K562 (cell line): ENCODE data around the gene FMN1. TPM values are rescaled to one million over a fixed set of nuclear protein-coding genes. Genes with fewer than 3 reads are reported as not detected.

Source experiments
- ATAC-seq: fragments of 200-7000 bp; cut with Tn5 transposase; 3 replicates; pipeline ENCODE4 v1.9.1; 2020; ENCODE audit warnings: moderate library complexity
- BruUV-seq: library from RNA; stranded (reverse); fragments of 400-500 nt; replicated peaks from 2 replicates; lab custom pipeline; 2021; lab: Mats Ljungman, UMichigan
- CTCF ChIA-PET: fragments of 300-600 bp; formaldehyde crosslinking; extraction: SDS; loops from one replicate; lab custom pipeline; 2021; ENCODE audit warnings: low intra/inter-chr PET ratio; lab: Yijun Ruan, JAX
- POLR2A ChIA-PET: fragments of 300-600, 350-650 bp; sonication (Branson Sonifier 250); formaldehyde crosslinking; extraction: SDS; loops from one replicate; lab custom pipeline; 2021; ENCODE audit warnings: antibody characterized with exemption, inconsistent platforms; lab: Yijun Ruan, JAX
- DNase-seq, 4 experiments: peaks; one replicate each; pipeline versions ENCODE4 v3.0.0 to v3.0.0-alpha.2; 2011 to 2018; ENCODE audit warnings: low spot score in 3 of 4, mixed read lengths in 3 of 4; ENCODE audit errors: extremely low read depth in 1 of 4
- FAIRE-seq: peaks from 2 replicates; lab custom pipeline; 2011; peaks lifted over from hg19 to GRCh38; lab: Jason Lieb, UNC
- H2AFZ ChIP-seq: 2 replicates; pipeline ENCODE4 v1.6.0; 2011; ENCODE audit warnings: low read depth, low read length, control low read depth, inconsistent platforms
- H3K27ac ChIP-seq: fragments of 200-600 bp; 3 replicates; pipeline ENCODE4 v1.8.0; 2011; ENCODE audit warnings: low read depth, mild to moderate bottlenecking, control low read depth, inconsistent platforms, low read length, moderate library complexity, mixed read lengths; ENCODE audit errors: extremely low read depth
- H3K27me3 ChIP-seq, 2 experiments: fragments of 300-600 bp in 1 of 2; 2 replicates in 1 of 2; 3 replicates in 1 of 2; pipeline versions ENCODE4 v1.6.0 to v1.8.0; 2011; ENCODE audit warnings: inconsistent platforms in 2 of 2, low read length in 2 of 2, mild to moderate bottlenecking in 1 of 2, mixed read lengths in 1 of 2, moderate library complexity in 1 of 2; ENCODE audit not compliant: control insufficient read depth in 2 of 2, insufficient read depth in 2 of 2
- H3K36me3 ChIP-seq: fragments of 300-600 bp; 3 replicates; pipeline ENCODE4 v1.8.0; 2011; ENCODE audit warnings: mild to moderate bottlenecking, low read length, inconsistent platforms; ENCODE audit not compliant: control insufficient read depth, insufficient read depth
- H3K4me1 ChIP-seq, 2 experiments: fragments of 200-600 bp in 1 of 2; replicated peaks in 1 of 2; 2 replicates in 1 of 2; 3 replicates in 1 of 2; pipeline versions ENCODE4 v1.5.1 to v1.8.0; 2011; ENCODE audit warnings: inconsistent platforms in 2 of 2, low read length in 2 of 2, mild to moderate bottlenecking in 1 of 2, mixed read lengths in 1 of 2, moderate library complexity in 1 of 2; ENCODE audit not compliant: control insufficient read depth in 2 of 2, insufficient read depth in 2 of 2
- H3K4me2 ChIP-seq: 2 replicates; pipeline ENCODE4 v1.6.1; 2011; ENCODE audit warnings: low read length, control low read depth, inconsistent platforms, mixed read lengths; ENCODE audit not compliant: insufficient read depth
- H3K4me3 ChIP-seq: fragments of 200-600 bp; sonication (generic), shearing (Covaris generic); 2 replicates; pipeline ENCODE4 v1.5.1; 2016; ENCODE audit warnings: control low read depth, inconsistent platforms
- H3K79me2 ChIP-seq: fragments of 200-600 bp; 3 replicates; pipeline ENCODE4 v1.8.0; 2011; ENCODE audit warnings: low read length, inconsistent platforms; ENCODE audit not compliant: control insufficient read depth, insufficient read depth
- H3K9ac ChIP-seq, 2 experiments: 2 replicates each; pipeline versions ENCODE4 v1.6.0 to v1.6.1; 2011; ENCODE audit warnings: low read depth in 2 of 2, low read length in 2 of 2, control low read depth in 1 of 2, inconsistent platforms in 1 of 2, mild to moderate bottlenecking in 1 of 2, mixed read lengths in 1 of 2; ENCODE audit not compliant: insufficient read depth in 1 of 2
- H3K9me1 ChIP-seq: one replicate; pipeline ENCODE4 v1.6.0; 2011; ENCODE audit warnings: inconsistent platforms, mild to moderate bottlenecking, low read length, moderate library complexity; ENCODE audit not compliant: control insufficient read depth, insufficient read depth
- H3K9me3 ChIP-seq: replicated peaks from 2 replicates; pipeline ENCODE4 v1.5.1; 2011; ENCODE audit warnings: low read depth, low read length, inconsistent platforms; ENCODE audit not compliant: control insufficient read depth, insufficient read depth
- H4K20me1 ChIP-seq: replicated peaks from 2 replicates; pipeline ENCODE4 v1.6.1; 2011; ENCODE audit warnings: low read length, inconsistent platforms, mixed read lengths; ENCODE audit not compliant: control insufficient read depth, insufficient read depth
- ATF7 ChIP-seq: fragments of 450-650 bp; IDR thresholded peaks from 2 replicates; pipeline ENCODE4 v1.7.1; 2014; ENCODE audit warnings: mild to moderate bottlenecking, moderate library complexity
- CTBP1 ChIP-seq: fragments of 450-650 bp; IDR thresholded peaks from 2 replicates; pipeline ENCODE4 v1.6.1; 2016; ENCODE audit warnings: borderline replicate concordance
- DIDO1 ChIP-seq: fragments of 450-650 bp; IDR thresholded peaks from 2 replicates; pipeline ENCODE4 v1.6.1; 2016; ENCODE audit warnings: low read depth, missing biosample characterization, missing genetic modification characterization
- MGA ChIP-seq: fragments of 450-650 bp; IDR thresholded peaks from 2 replicates; pipeline ENCODE4 v1.6.1; 2016; ENCODE audit warnings: mild to moderate bottlenecking, moderate library complexity
- RUNX1 ChIP-seq: sonication (generic); IDR thresholded peaks from 2 replicates; pipeline ENCODE4 v1.6.1; 2016; ENCODE audit warnings: antibody characterized with exemption, low read depth
- TCF3 ChIP-seq: sonication (generic); formaldehyde crosslinking; IDR thresholded peaks from 2 replicates; pipeline ENCODE4 v1.4.0; 2020; ENCODE audit warnings: mild to moderate bottlenecking, missing genetic modification reagents
- ZBTB2 ChIP-seq: fragments of 450-650 bp; IDR thresholded peaks from 2 replicates; pipeline ENCODE4 v1.6.1; 2016; ENCODE audit warnings: antibody characterized with exemption
- WGBS: fragments of 100-300 bp; shearing (Covaris generic); methylation state at CpG from one replicate; pipeline ENCODE4 v1.1.6; 2016; ENCODE audit warnings: low coverage, mixed read lengths; ENCODE audit not compliant: insufficient coverage; ENCODE audit errors: missing lambda C conversion rate; 5-methylcytosine and 5-hydroxymethylcytosine counted together
- in situ Hi-C: fragments of 300-500 bp; cut with MboI; formaldehyde crosslinking; loops from 4 replicates; pipeline ENCODE4 v1.15.0; 2018; ENCODE audit warnings: inconsistent platforms, mixed read lengths
- intact Hi-C: fragments of 100-400 bp; cut with micrococcal nuclease; formaldehyde crosslinking; loops from 2 replicates; pipeline ENCODE4 v1.14.2; 2022
- polyA plus RNA-seq, 8 experiments: library from polyadenylated mRNA; depleted of rRNA in 4 of 8; stranded (reverse) in 5 of 8; unstranded in 3 of 8; fragments of >200 nt; fragmentation: Nextera tagmentation in 2 of 8; fragmentation: Illumina TruSeq in 1 of 8; extraction: Ambion mirVana in 2 of 8; extraction: Trizol in 1 of 8; gene quantifications; 2 replicates each; pipeline versions ENCODE4 v1.2.1 to v1.2.3, GENCODE V29; 2011 to 2014; ENCODE audit warnings: inconsistent platforms in 1 of 8, missing spikeins in 1 of 8
- total RNA-seq, 7 experiments: library from RNA; depleted of rRNA in 6 of 7; stranded (reverse); fragments of >200 nt in 6 of 7; fragmentation: Illumina TruSeq in 2 of 7; extraction: Trizol in 2 of 7; gene quantifications; 2 replicates each; pipeline versions ENCODE4 v1.2.1 to v1.2.3, GENCODE V29; 2011 to 2021; ENCODE audit warnings: low replicate concordance in 1 of 7
- TF ChIP-seq, protein P1 (sequence below): fragments of 200-400 bp; formaldehyde crosslinking; IDR thresholded peaks from 2 replicates; pipeline ENCODE4 v1.6.1; 2017; ENCODE audit warnings: mild to moderate bottlenecking, low read depth, low read length, moderate library complexity

FMN1 gene
- total and polyA plus RNA-seq, 9 of the 15 experiments (the other 6 are each of a cell fraction or from before 2014, with no cell fraction given): 0.03 to 0.07 (median 0.04) TPM; not detected in 6

- Histone ChIP-seq H2AFZ (no peak overlapping the region), H3K9me1 (no peaks in the 10 kb centered on the region), H4K20me1 (no peaks in the 10 kb centered on the region), H3K4me1 (no peaks in the 10 kb centered on the region), H3K27ac (no peak overlapping the region), H3K4me2 (no peak overlapping the region), H3K79me2 (no peaks in the 10 kb centered on the region), H3K27me3 (no peaks in the 10 kb centered on the region; a peak in 2 of 5 replicates), H3K36me3 (no peaks in the 10 kb centered on the region), H3K9me3 (no peaks in the 10 kb centered on the region), H3K4me3 (no peak overlapping the region), H3K9ac (no peak overlapping the region)
- ChIA-PET POLR2A (no interaction called here), CTCF (no interaction called here)
- BruUV-seq: no TSS peak
- intact Hi-C loops (loop anchor here (10.0 kb wide), 1 partner anchor 153 kb away; no protein-coding TSS in a partner anchor), in situ Hi-C loops (no loop called here)
- WGBS: 0% methylated on average over 1 of the region's 1 CpG
- no peak for ATAC-seq
- FAIRE-seq: no peak
- DNase-seq: no peak
- TF ChIP-seq RUNX1 (no peak), TCF3 (CRISPR knock-in tag) (no peak), ATF7 (no peak), ZBTB2 (no peak), CTBP1 (no peak), MGA (no peak), DIDO1 (tag) (no peak)
- TF ChIP-seq, protein P1, sequence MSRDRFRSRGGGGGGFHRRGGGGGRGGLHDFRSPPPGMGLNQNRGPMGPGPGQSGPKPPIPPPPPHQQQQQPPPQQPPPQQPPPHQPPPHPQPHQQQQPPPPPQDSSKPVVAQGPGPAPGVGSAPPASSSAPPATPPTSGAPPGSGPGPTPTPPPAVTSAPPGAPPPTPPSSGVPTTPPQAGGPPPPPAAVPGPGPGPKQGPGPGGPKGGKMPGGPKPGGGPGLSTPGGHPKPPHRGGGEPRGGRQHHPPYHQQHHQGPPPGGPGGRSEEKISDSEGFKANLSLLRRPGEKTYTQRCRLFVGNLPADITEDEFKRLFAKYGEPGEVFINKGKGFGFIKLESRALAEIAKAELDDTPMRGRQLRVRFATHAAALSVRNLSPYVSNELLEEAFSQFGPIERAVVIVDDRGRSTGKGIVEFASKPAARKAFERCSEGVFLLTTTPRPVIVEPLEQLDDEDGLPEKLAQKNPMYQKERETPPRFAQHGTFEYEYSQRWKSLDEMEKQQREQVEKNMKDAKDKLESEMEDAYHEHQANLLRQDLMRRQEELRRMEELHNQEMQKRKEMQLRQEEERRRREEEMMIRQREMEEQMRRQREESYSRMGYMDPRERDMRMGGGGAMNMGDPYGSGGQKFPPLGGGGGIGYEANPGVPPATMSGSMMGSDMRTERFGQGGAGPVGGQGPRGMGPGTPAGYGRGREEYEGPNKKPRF: no peak
Observed at GRCh38 chr15:32998182-32998581, 196.3 kb downstream of the FMN1 start.
